GM19193 (cell line): ENCODE results near the gene ZNF211.

Source experiments
- POLR2A ChIP-seq: IDR thresholded peaks from 4 replicates; pipeline ENCODE4 v1.6.1; 2011; ENCODE audit not compliant: insufficient read depth, insufficient read length; ENCODE audit errors: extremely low read depth

Gene ZNF211

GRCh38 chr19:57686727-57687126 is 53.8 kb downstream of the ZNF211 start:
- no peak for TF ChIP-seq POLR2A

DNA sequence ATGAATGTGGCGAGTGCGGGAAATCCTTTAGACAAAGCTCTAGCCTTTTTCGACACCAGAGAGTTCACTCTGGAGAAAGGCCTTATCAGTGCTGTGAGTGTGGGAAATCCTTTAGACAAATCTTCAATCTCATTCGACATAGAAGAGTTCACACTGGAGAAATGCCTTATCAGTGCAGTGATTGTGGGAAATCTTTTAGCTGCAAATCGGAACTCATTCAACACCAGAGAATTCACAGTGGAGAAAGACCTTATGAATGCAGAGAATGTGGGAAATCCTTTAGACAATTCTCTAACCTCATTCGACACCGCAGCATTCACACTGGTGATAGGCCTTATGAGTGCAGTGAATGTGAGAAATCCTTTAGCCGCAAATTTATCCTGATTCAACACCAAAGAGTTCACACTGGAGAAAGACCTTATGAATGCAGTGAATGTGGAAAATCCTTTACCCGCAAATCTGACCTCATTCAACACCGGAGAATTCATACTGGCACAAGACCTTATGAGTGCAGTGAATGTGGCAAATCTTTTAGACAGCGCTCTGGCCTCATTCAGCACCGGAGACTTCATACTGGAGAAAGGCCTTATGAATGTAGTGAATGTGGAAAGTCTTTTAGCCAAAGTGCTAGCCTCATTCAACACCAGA is 54.5 kb downstream of the ZNF211 start:
- TF ChIP-seq POLR2A, result no peak

- no peak for TF ChIP-seq POLR2A
Measured at GRCh38 chr19:57688011-57688763, 55.2 kb downstream of the ZNF211 start.

DNA sequence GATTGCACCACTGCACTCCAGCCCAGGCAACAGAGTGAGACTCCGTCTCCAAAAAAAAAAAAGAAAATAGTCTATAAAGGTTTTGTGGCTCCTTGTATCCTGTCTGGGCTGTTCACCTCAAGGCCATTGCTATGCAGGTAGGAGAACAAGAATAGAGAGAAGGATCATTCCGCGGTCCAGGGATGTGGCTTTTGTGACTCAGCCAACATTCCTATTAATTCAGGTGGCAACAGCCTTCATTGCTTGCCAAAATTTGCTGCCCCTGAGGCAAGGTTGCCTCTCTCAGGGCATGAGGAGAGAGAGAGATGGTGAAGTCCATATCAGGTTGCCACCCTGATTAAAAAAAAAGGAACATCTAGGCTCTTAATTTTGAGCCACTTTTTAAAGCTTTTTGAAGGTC is 56.8 kb downstream of the ZNF211 start:
- no peak for TF ChIP-seq POLR2A
